Measurements from ENCODE around the gene ALG6.
"Not testable (repeated sequence)": the region's sequence is repeated elsewhere in the genome, so short reads cannot be mapped to it uniquely, and the experiment has no call there.

ALG6 gene

DNA sequence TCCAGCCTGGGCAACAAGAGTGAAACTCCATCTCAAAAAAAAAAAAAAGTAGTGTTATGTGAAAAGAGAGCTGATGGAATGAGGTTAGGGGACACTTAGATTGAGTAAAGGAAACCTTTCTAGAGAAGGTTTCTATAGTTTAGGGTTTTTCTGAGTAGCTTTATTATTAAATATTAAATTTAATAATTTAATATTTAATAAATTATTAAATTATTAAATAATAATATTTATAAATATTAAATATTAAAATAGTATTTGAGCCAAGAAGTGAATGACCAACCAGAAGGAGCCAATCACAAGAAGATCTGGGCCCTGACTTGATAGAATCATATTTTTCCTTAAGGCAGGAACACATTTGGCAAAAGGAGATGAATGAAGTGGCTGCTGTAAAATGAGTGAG, 50.7 kb downstream of the ALG6 start:
- no peak for DNase-seq

DNA sequence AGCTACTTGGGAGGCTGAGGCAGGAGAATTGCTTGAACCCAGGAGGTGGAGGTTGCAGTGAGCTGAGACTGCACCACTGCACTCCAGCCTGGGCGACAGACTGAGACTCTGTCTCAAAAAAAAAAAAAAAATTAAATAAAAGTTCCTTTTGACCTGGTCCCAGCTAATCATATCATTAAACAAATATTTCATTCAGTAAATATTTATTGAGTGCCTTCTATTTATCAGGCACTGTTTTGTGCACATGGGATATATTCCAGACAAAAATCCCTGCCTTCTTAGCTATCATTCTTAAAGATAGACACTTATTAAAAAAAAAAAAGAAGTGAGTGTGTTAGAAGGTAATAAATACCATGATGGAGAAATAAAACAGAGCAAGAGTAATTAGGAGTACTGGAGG, 53.3 kb downstream of the ALG6 start:
- not testable (repeated sequence) for DNase-seq

GRCh38 chr1:63423649-63424048, 56.2 kb downstream of the ALG6 start:
- DNase-seq = no peak

DNA sequence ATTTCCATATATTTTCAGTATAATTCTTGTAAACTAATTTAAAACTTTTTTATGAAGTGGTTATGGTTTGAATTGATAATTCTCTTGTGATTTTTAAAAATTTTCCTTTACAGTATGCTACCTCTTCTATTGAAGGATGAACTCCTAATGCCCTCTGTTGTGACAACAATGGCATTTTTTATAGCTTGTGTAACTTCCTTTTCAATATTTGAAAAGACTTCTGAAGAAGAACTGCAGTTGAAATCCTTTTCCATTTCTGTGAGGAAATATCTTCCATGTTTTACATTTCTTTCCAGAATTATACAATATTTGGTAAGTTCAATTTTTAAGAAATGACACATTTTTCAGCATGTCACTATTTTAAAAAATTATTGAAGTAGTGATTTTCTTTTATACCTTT, 61.4 kb downstream of the ALG6 start:
- no peak for DNase-seq

GRCh38 chr1:63429281-63429680, 61.9 kb downstream of the ALG6 start:
- DNase-seq = no peak

- DNase-seq = no peak
These were observed 67.7 kb downstream of the ALG6 start for GRCh38 chr1:63435161-63435560.

DNA sequence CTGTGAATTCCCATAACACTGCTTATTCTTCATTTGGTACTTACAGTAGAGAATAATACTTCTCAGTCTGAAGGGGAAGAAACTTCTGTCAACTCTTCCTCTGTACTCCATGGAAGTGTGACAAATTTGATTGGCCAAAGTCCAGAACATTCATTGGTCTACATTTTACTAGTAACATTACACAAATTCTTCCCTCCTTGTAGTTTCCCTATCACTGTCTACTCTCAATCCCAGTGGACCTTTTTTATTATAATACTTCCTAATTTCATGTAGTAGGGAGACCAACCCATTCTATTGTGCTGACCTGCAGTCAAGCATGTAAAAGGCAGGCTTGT, 74.7 kb downstream of the ALG6 start:
- DNase-seq = no peak

DNA sequence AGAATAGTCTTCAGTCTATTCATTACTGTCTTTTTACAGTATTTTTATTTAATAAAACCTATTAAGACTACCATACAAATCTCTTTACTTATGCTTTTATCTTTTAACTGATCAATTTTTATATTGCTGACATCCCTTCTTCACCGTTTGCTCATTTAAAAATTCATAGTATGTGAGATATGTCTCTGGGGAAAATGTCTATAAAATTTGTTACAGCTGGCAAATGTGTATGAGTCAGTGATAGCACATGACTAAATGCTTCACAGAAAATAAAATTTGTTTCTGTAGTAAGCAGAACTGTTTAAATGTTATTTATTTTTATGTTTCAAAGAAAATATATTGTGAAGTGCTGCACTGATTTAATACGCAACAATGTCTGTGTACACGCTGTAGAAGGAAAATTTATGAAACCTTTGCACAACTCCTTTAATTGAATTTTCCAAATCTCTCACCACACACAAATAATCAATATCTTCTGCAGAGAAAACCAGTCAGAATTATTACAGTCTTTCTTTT, 81.4 kb downstream of the ALG6 start:
- DNase-seq = no peak

- no peak for DNase-seq
These were observed 83.0 kb downstream of the ALG6 start for GRCh38 chr1:63450416-63450815.

DNA sequence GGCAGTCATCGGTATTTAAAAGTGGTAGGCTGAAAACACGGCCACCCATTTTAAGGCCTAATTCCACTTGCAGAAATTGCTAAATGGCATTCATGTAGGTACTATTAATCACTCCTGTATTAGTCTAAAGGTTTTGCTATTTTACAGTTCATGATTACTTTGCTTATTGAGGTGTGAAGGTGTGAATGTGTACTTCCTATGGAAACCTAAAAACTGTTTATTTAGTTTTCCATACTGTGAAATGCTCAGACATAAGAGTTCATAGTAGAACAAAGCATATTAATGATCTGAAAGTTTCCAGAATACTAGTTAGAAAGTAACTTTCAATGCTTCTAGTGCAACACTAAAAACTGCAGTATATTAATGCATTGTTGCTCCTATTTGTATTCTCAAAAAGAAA, 85.8 kb downstream of the ALG6 start:
- DNase-seq = no peak

DNA sequence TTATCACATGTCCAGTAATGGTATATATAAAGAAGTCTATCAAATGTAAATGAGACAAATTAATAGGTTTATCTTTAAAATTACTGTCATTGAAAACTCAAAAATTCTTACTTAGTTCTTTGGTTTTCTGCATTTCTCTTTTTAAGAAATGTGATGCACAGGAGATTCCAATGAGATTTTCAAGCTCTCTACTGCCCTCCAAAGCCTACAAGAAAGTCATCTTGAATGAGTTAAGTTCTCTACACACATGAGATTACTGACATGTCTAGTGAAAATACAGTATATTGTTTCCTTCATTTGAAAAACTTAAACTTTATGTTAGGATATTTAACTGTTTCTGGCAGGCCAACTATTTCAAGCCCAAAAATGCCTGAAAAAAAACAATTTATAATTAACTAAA, 86.8 kb downstream of the ALG6 start:
- no peak for DNase-seq

- DNase-seq = no peak
These were observed 91.3 kb downstream of the ALG6 start for GRCh38 chr1:63458750-63459149.

DNA sequence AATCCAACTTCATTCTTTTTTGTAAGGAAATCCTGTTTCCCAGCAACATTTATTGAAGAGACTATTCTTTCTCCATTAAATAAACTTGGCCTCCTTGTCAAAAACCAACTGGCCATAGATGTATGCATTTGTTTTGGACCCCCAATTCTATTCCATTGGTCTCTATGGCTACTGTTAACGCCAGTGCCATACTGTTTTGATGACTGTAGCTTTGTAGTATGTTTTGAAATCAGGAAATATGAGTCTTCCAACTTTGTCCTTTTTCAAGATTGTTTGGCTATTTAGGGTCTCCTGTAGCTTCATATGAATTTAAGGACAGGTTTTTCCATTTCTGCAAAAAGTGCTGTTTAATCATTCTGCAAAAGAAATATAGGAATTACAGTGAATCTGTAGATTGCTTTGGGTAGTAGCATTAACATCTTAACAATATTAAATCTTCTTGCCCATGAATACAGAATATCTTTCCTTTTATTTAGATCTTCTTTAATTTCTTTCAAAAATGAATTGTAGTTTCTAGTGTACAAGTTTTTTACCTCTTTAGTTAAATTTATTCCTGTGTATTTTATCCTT, 94.3 kb downstream of the ALG6 start:
- DNase-seq = no peak

- no peak for DNase-seq
These were observed 95.8 kb downstream of the ALG6 start for GRCh38 chr1:63463248-63463647.

- DNase-seq = no peak
These were observed 98.8 kb downstream of the ALG6 start for GRCh38 chr1:63466181-63466580.

- DNase-seq = no peak
These were observed 99.3 kb downstream of the ALG6 start for GRCh38 chr1:63466759-63467158.

DNA sequence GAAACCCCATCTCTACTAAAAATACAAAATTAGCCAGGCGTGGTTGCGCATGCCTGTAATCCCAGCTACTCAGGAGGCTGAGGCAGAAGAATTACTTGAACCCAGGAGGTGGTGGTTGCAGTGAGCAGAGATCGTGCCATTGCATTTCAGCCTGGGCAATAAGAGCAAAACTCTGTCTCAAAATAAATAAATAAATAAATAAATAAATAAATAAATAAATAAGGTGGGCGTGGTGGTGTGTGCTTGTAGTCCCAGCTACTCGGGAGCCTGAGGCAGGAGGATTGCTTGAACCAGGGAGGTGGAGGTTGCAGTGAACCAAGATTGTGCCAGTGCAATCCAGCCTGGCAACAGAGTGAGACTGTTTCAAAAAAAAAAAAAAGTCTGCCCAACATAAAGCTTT, 101.3 kb downstream of the ALG6 start:
- DNase-seq = not testable (repeated sequence)

DNA sequence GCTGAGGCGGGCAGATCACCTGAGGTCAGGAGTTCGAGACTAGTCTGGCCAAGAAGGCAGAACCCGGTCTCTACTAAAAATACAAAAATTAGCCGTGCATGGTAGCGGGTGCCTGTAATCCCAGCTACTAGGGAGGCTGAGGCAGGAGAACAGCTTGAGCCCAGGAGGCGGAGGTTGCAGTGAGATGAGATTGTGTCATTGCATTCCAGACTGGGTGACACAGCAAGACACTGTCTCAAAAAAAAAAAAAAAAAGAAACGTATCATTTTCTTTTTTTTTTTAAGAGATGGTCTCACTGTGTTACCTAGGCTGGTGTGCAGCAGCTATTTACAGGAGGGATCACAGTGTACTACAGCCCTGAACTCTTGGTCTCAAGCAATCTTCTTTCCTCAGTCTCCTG, 108.3 kb downstream of the ALG6 start:
- no peak for DNase-seq

GRCh38 chr1:63480057-63480456, 112.6 kb downstream of the ALG6 start:
- no peak for DNase-seq

GRCh38 chr1:63486629-63487028, 119.2 kb downstream of the ALG6 start:
- DNase-seq = no peak

DNA sequence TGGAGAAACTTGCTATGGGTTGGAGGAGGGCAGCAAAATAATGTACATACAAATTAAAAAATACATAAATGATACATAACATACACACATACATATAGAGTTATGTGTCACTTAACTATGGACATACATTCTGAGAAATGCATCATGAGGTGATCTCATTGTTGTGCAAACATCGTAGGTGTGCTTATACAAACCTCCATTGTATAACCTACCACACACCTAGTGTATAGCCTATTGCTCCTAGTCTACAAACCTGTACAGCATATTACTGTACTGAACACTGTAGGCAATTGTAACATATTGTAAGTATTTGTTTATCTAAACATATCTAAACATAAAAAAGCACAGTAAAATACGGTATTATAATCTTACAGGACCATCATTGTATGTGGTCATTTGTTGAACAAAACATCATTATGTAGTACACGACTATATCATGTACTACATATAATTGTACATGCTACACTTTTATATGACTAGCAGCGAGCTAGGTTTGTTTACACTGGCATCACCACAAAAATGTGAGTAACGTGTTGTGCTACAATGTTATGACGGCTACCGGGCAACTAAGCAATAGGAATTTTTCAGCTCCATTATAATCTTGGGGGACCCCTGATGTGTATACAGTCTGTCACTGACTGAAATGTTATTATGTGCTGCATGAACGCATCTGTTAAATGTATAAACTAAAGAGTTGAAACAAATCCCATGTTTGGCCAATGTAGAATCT, 120.1 kb downstream of the ALG6 start:
- DNase-seq = no peak

All from NCI-H524 treated with DMSO at 0.1 percent for 48 hours (cell line).